ENCODE results near the gene TBC1D10B. TPM values are rescaled to one million over a fixed set of nuclear protein-coding genes. Genes with fewer than 3 reads are reported as not detected.
"Not testable (repeated sequence)": the region's sequence is repeated elsewhere in the genome, so short reads cannot be mapped to it uniquely, and the experiment has no call there.

The TBC1D10B gene
- total RNA-seq, 1 donor from 2014 or later = 23.7 TPM

- DNase-seq (ENCODE audit: low spot score) = no peak
- intact Hi-C loops (cut with DNase I) = no loop called here
These were observed 21.4 kb downstream of the TBC1D10B start for GRCh38 chr16:30348929-30349328.

- intact Hi-C loops (cut with DNase I) = no loop called here
- no peak for DNase-seq (ENCODE audit: low spot score)
These were observed 22.2 kb downstream of the TBC1D10B start for GRCh38 chr16:30348113-30348512.

- intact Hi-C loops (cut with DNase I) = no loop called here
These were observed 24.0 kb downstream of the TBC1D10B start for GRCh38 chr16:30346286-30346685.

GRCh38 chr16:30343491-30343820 lies 26.8 kb downstream of the TBC1D10B start:
- intact Hi-C loops (cut with DNase I) = not testable (repeated sequence)

More at GRCh38 chr16:30346286-30346685, 24.0 kb downstream of the TBC1D10B start:
- DNase-seq (ENCODE audit: low spot score) = peak; percentile 19

GRCh38 chr16:30342751-30343490 lies 27.4 kb downstream of the TBC1D10B start:
- intact Hi-C loops (cut with DNase I) = no loop called here

More at GRCh38 chr16:30343491-30343820, 26.8 kb downstream of the TBC1D10B start:
- DNase-seq (ENCODE audit: low spot score) = not testable (repeated sequence)

GRCh38 chr16:30341971-30342370 lies 28.3 kb downstream of the TBC1D10B start:
- intact Hi-C loops (cut with DNase I); DNase-seq (ENCODE audit: low spot score): not testable (repeated sequence)

More at GRCh38 chr16:30342751-30343490, 27.4 kb downstream of the TBC1D10B start:
- DNase-seq (ENCODE audit: low spot score) = no peak

- intact Hi-C loops (cut with DNase I) = no loop called here
- DNase-seq (ENCODE audit: low spot score) = no peak
These were observed 29.7 kb downstream of the TBC1D10B start for GRCh38 chr16:30340621-30341020.

GRCh38 chr16:30338715-30339114 lies 31.6 kb downstream of the TBC1D10B start:
- DNase-seq (ENCODE audit: low spot score); intact Hi-C loops (cut with DNase I): not testable (repeated sequence)

- DNase-seq (ENCODE audit: low spot score); intact Hi-C loops (cut with DNase I): not testable (repeated sequence)
These were observed 32.3 kb downstream of the TBC1D10B start for GRCh38 chr16:30337964-30338357.

GRCh38 chr16:30335598-30336474 lies 34.5 kb downstream of the TBC1D10B start:
- intact Hi-C loops (cut with DNase I) = no loop called here
- no peak for DNase-seq (ENCODE audit: low spot score)

- peak; percentile 93 for DNase-seq (ENCODE audit: low spot score)
- intact Hi-C loops (cut with DNase I) = not testable (repeated sequence)
These were observed 35.2 kb downstream of the TBC1D10B start for GRCh38 chr16:30335028-30335597.

- intact Hi-C loops (cut with DNase I) = not testable (repeated sequence)
These were observed 35.8 kb downstream of the TBC1D10B start for GRCh38 chr16:30334473-30334989.

GRCh38 chr16:30324220-30324619 lies 46.1 kb downstream of the TBC1D10B start:
- DNase-seq (ENCODE audit: low spot score); intact Hi-C loops (cut with DNase I): not testable (repeated sequence)

More at GRCh38 chr16:30334473-30334989, 35.8 kb downstream of the TBC1D10B start:
- DNase-seq (ENCODE audit: low spot score) = peak; percentile 93

GRCh38 chr16:30318647-30319046 lies 51.6 kb downstream of the TBC1D10B start:
- intact Hi-C loops (cut with DNase I) = not testable (repeated sequence)

GRCh38 chr16:30310937-30311336 lies 59.4 kb downstream of the TBC1D10B start:
- intact Hi-C loops (cut with DNase I); DNase-seq (ENCODE audit: low spot score): not testable (repeated sequence)

More at GRCh38 chr16:30318647-30319046, 51.6 kb downstream of the TBC1D10B start:
- not testable (repeated sequence) for DNase-seq (ENCODE audit: low spot score)

- DNase-seq (ENCODE audit: low spot score); intact Hi-C loops (cut with DNase I): not testable (repeated sequence)
These were observed 61.0 kb downstream of the TBC1D10B start for GRCh38 chr16:30309255-30309654.

All from cardiac septum (tissue), 1 donor.